ENCODE measurements around the gene ATF7. TPM values are rescaled to one million over a fixed set of nuclear protein-coding genes. Genes with fewer than 3 reads are reported as not detected.
"Not testable (repeated sequence)": the region's sequence is repeated elsewhere in the genome, so short reads cannot be mapped to it uniquely, and the experiment has no call there.

Gene ATF7
- total RNA-seq, 2 donors from 2014 or later: 22.7 to 25.3 TPM

GRCh38 chr12:53564941-53565340 is 61.2 kb downstream of the ATF7 start:
- H3K36me3 Mint-ChIP-seq (ENCODE audit: low read depth): no peaks in the 10 kb centered on the region
- peaks cover 23% of the 10 kb centered on the region for H3K4me1 Mint-ChIP-seq
- no peak for DNase-seq
- H3K4me3 Mint-ChIP-seq: no peak overlapping the region
- no peak for ATAC-seq
- H3K27me3 Mint-ChIP-seq: no peaks in the 10 kb centered on the region
- H3K9me3 ChIP-seq (ENCODE audit: control insufficient read depth, low read length, poor library complexity, severe bottlenecking): no peaks in the 10 kb centered on the region
- H3K27ac Mint-ChIP-seq: no peak overlapping the region

- Mint-ChIP-seq H3K4me3 (peak overlapping the region; percentile 19), H3K36me3 (ENCODE audit: low read depth) (no peaks in the 10 kb centered on the region), H3K4me1 (peaks cover 23% of the 10 kb centered on the region), H3K27me3 (no peaks in the 10 kb centered on the region), H3K27ac (no peak overlapping the region)
- no peak for DNase-seq
- ATAC-seq: peak; percentile 40
- no peaks in the 10 kb centered on the region for H3K9me3 ChIP-seq (ENCODE audit: control insufficient read depth, low read length, poor library complexity, severe bottlenecking)
Measured at GRCh38 chr12:53564278-53564677, 61.9 kb downstream of the ATF7 start.

- H3K27me3 Mint-ChIP-seq: no peaks in the 10 kb centered on the region
- no peak overlapping the region for H3K27ac Mint-ChIP-seq
- no peaks in the 10 kb centered on the region for H3K9me3 ChIP-seq (ENCODE audit: control insufficient read depth, low read length, poor library complexity, severe bottlenecking)
- peak overlapping the region; percentile 19 for H3K4me3 Mint-ChIP-seq
- no peaks in the 10 kb centered on the region for H3K36me3 Mint-ChIP-seq (ENCODE audit: low read depth)
- DNase-seq (no peak), ATAC-seq (no peak)
- peaks cover 23% of the 10 kb centered on the region for H3K4me1 Mint-ChIP-seq
Measured at GRCh38 chr12:53563452-53564028, 62.6 kb downstream of the ATF7 start.

- Mint-ChIP-seq H3K27me3 (no peaks in the 10 kb centered on the region), H3K4me3 (no peak overlapping the region), H3K36me3 (ENCODE audit: low read depth) (no peaks in the 10 kb centered on the region), H3K27ac (no peak overlapping the region), H3K4me1 (peaks cover 23% of the 10 kb centered on the region)
- H3K9me3 ChIP-seq (ENCODE audit: control insufficient read depth, low read length, poor library complexity, severe bottlenecking): no peaks in the 10 kb centered on the region
- ATAC-seq (no peak), DNase-seq (no peak)
Measured at GRCh38 chr12:53561590-53561953, 64.6 kb downstream of the ATF7 start.

GRCh38 chr12:53560912-53561589 is 65.1 kb downstream of the ATF7 start:
- no peak for ATAC-seq
- no peak overlapping the region for H3K4me3 Mint-ChIP-seq
- no peaks in the 10 kb centered on the region for H3K36me3 Mint-ChIP-seq (ENCODE audit: low read depth)
- DNase-seq: no peak
- no peak overlapping the region for H3K27ac Mint-ChIP-seq
- peaks cover 23% of the 10 kb centered on the region for H3K4me1 Mint-ChIP-seq
- H3K9me3 ChIP-seq (ENCODE audit: control insufficient read depth, low read length, poor library complexity, severe bottlenecking): no peaks in the 10 kb centered on the region
- no peaks in the 10 kb centered on the region for H3K27me3 Mint-ChIP-seq

- H3K27ac Mint-ChIP-seq: no peak overlapping the region
- H3K9me3 ChIP-seq (ENCODE audit: control insufficient read depth, low read length, poor library complexity, severe bottlenecking): no peaks in the 10 kb centered on the region
- DNase-seq (no peak), ATAC-seq (no peak)
- H3K4me3 Mint-ChIP-seq: no peak overlapping the region
- no peaks in the 10 kb centered on the region for H3K27me3 Mint-ChIP-seq
- no peaks in the 10 kb centered on the region for H3K36me3 Mint-ChIP-seq (ENCODE audit: low read depth)
- peaks cover 18% of the 10 kb centered on the region for H3K4me1 Mint-ChIP-seq
Measured at GRCh38 chr12:53560351-53560750, 65.8 kb downstream of the ATF7 start.

- Mint-ChIP-seq H3K4me1 (peaks cover 11% of the 10 kb centered on the region), H3K27me3 (no peaks in the 10 kb centered on the region), H3K4me3 (no peak overlapping the region), H3K27ac (no peak overlapping the region), H3K36me3 (ENCODE audit: low read depth) (no peaks in the 10 kb centered on the region)
- ATAC-seq (no peak), DNase-seq (no peak)
- no peaks in the 10 kb centered on the region for H3K9me3 ChIP-seq (ENCODE audit: control insufficient read depth, low read length, poor library complexity, severe bottlenecking)
Measured at GRCh38 chr12:53558631-53559030, 67.6 kb downstream of the ATF7 start.

GRCh38 chr12:53552361-53553327 is 73.5 kb downstream of the ATF7 start:
- H3K36me3 Mint-ChIP-seq (ENCODE audit: low read depth): peaks cover 2% of the 10 kb centered on the region
- DNase-seq (no peak), ATAC-seq (no peak)
- peak overlapping the region; percentile 76 for H3K27ac Mint-ChIP-seq
- no peaks in the 10 kb centered on the region for H3K9me3 ChIP-seq (ENCODE audit: control insufficient read depth, low read length, poor library complexity, severe bottlenecking)
- H3K4me3 Mint-ChIP-seq: no peak overlapping the region
- no peaks in the 10 kb centered on the region for H3K27me3 Mint-ChIP-seq
- peaks cover 12% of the 10 kb centered on the region for H3K4me1 Mint-ChIP-seq

GRCh38 chr12:53551889-53552291 is 74.3 kb downstream of the ATF7 start:
- H3K9me3 ChIP-seq (ENCODE audit: control insufficient read depth, low read length, poor library complexity, severe bottlenecking): no peaks in the 10 kb centered on the region
- peak overlapping the region; percentile 76 for H3K27ac Mint-ChIP-seq
- peaks cover 2% of the 10 kb centered on the region for H3K36me3 Mint-ChIP-seq (ENCODE audit: low read depth)
- H3K4me1 Mint-ChIP-seq: peaks cover 9% of the 10 kb centered on the region
- DNase-seq: no peak
- no peaks in the 10 kb centered on the region for H3K27me3 Mint-ChIP-seq
- no peak overlapping the region for H3K4me3 Mint-ChIP-seq
- ATAC-seq: no peak

- H3K9me3 ChIP-seq (ENCODE audit: control insufficient read depth, low read length, poor library complexity, severe bottlenecking): no peaks in the 10 kb centered on the region
- DNase-seq (no peak), ATAC-seq (no peak)
- Mint-ChIP-seq H3K36me3 (ENCODE audit: low read depth) (peaks cover 2% of the 10 kb centered on the region), H3K27me3 (no peaks in the 10 kb centered on the region), H3K4me1 (peaks cover 9% of the 10 kb centered on the region), H3K27ac (peak overlapping the region; percentile 76), H3K4me3 (no peak overlapping the region)
Measured at GRCh38 chr12:53550595-53550994, 75.6 kb downstream of the ATF7 start.

- DNase-seq; H3K27me3 Mint-ChIP-seq; ATAC-seq; H3K27ac Mint-ChIP-seq; H3K36me3 Mint-ChIP-seq (ENCODE audit: low read depth); H3K4me3 Mint-ChIP-seq; H3K4me1 Mint-ChIP-seq; H3K9me3 ChIP-seq (ENCODE audit: control insufficient read depth, low read length, poor library complexity, severe bottlenecking): not testable (repeated sequence)
Measured at GRCh38 chr12:53550131-53550530, 76.1 kb downstream of the ATF7 start.

- H3K9me3 ChIP-seq (ENCODE audit: control insufficient read depth, low read length, poor library complexity, severe bottlenecking); H3K27ac Mint-ChIP-seq; H3K4me3 Mint-ChIP-seq; ATAC-seq; H3K27me3 Mint-ChIP-seq; DNase-seq; H3K36me3 Mint-ChIP-seq (ENCODE audit: low read depth): not testable (repeated sequence)
- peaks cover 12% of the 10 kb centered on the region for H3K4me1 Mint-ChIP-seq
Measured at GRCh38 chr12:53548354-53548753, 77.8 kb downstream of the ATF7 start.

GRCh38 chr12:53543539-53543938 is 82.6 kb downstream of the ATF7 start:
- DNase-seq (peak in 1 of 3 donors; percentile 16), ATAC-seq (peak; percentile 98)
- Mint-ChIP-seq H3K4me3 (no peak overlapping the region), H3K36me3 (ENCODE audit: low read depth) (no peaks in the 10 kb centered on the region), H3K4me1 (peaks cover 8% of the 10 kb centered on the region), H3K27ac (peak overlapping the region; percentile 75), H3K27me3 (no peaks in the 10 kb centered on the region)
- no peaks in the 10 kb centered on the region for H3K9me3 ChIP-seq (ENCODE audit: control insufficient read depth, low read length, poor library complexity, severe bottlenecking)
